Measurements from ENCODE around the gene TEP1. TPM values are rescaled to one million over a fixed set of nuclear protein-coding genes. Genes with fewer than 3 reads are reported as not detected.

TEP1 gene
- total RNA-seq, 2 donors from 2014 or later: 53.7 to 71.3 TPM

DNA sequence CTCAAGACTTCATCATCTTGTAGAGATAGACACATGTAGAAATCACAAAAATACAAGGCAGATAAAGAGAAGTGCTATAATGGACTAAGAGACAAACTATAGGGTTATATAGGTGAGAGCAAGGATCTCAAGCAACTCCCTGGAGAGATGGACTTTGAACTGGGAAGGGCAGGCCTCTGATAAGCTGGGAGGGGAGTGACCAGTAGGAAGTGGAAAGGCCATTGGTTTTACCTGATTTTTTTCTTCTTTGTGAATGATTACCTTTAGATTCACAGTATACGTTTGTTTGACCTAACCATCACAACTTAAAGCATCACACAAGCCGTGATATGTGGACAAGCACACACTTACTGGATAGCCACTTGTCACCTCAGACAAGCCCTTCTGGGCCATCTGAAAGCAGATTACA is 5.2 kb upstream of the TEP1 start:
- H3K4me3 ChIP-seq: no peak overlapping the region
- DNase-seq: peak; percentile 84
- H3K36me3 ChIP-seq: no peaks in the 10 kb centered on the region
- H3K9ac ChIP-seq (ENCODE audit: low read depth in 2 of 2, low read length in 2 of 2): peak overlapping the region in 1 of 2 donors; percentile 68
- H3K27me3 ChIP-seq: no peaks in the 10 kb centered on the region
- intact Hi-C loops (cut with DNase I): loop anchor here (10.0 kb wide), 2 partner anchors 186 to 266 kb away; partner anchors contain the start of genes ANG and RNASE4
- peaks cover 10% of the 10 kb centered on the region for H3K4me1 ChIP-seq
- H3K27ac ChIP-seq: peak overlapping the region; percentile 91
- TF ChIP-seq, protein P1, sequence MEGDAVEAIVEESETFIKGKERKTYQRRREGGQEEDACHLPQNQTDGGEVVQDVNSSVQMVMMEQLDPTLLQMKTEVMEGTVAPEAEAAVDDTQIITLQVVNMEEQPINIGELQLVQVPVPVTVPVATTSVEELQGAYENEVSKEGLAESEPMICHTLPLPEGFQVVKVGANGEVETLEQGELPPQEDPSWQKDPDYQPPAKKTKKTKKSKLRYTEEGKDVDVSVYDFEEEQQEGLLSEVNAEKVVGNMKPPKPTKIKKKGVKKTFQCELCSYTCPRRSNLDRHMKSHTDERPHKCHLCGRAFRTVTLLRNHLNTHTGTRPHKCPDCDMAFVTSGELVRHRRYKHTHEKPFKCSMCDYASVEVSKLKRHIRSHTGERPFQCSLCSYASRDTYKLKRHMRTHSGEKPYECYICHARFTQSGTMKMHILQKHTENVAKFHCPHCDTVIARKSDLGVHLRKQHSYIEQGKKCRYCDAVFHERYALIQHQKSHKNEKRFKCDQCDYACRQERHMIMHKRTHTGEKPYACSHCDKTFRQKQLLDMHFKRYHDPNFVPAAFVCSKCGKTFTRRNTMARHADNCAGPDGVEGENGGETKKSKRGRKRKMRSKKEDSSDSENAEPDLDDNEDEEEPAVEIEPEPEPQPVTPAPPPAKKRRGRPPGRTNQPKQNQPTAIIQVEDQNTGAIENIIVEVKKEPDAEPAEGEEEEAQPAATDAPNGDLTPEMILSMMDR (IDR thresholded peaks at IDR 0.05): no peak
- H3K9me3 ChIP-seq: no peaks in the 10 kb centered on the region

GRCh38 chr14:20417250-20418186 is 4.2 kb upstream of the TEP1 start:
- intact Hi-C loops (cut with DNase I): loop anchor here (10.0 kb wide), 2 partner anchors 187 to 267 kb away; partner anchors contain the start of genes ANG and RNASE4
- peak overlapping the region; percentile 91 for H3K27ac ChIP-seq
- no peaks in the 10 kb centered on the region for H3K27me3 ChIP-seq
- H3K4me1 ChIP-seq: peaks cover 10% of the 10 kb centered on the region
- H3K9me3 ChIP-seq: no peaks in the 10 kb centered on the region
- no peaks in the 10 kb centered on the region for H3K36me3 ChIP-seq
- TF ChIP-seq, protein P1 (IDR thresholded peaks at IDR 0.05): no peak
- peak overlapping the region in 1 of 2 donors; percentile 68 for H3K9ac ChIP-seq (ENCODE audit: low read depth in 2 of 2, low read length in 2 of 2)
- H3K4me3 ChIP-seq: no peak overlapping the region
- no peak for DNase-seq

- H3K27ac ChIP-seq: peak overlapping the region; percentile 91
- H3K9ac ChIP-seq (ENCODE audit: low read depth in 2 of 2, low read length in 2 of 2): peak overlapping the region in 1 of 2 donors; percentile 72
- no peak overlapping the region for H3K4me3 ChIP-seq
- no peaks in the 10 kb centered on the region for H3K9me3 ChIP-seq
- H3K36me3 ChIP-seq: no peaks in the 10 kb centered on the region
- TF ChIP-seq, protein P1 (IDR thresholded peaks at IDR 0.05): no peak
- H3K4me1 ChIP-seq: peaks cover 10% of the 10 kb centered on the region
- H3K27me3 ChIP-seq: no peaks in the 10 kb centered on the region
- intact Hi-C loops (cut with DNase I): loop anchor here (10.0 kb wide), 2 partner anchors 189 to 269 kb away; partner anchors contain the start of genes ANG and RNASE4
- peak; percentile 79 for DNase-seq
Observed at GRCh38 chr14:20416223-20416622, 2.9 kb upstream of the TEP1 start.

DNA sequence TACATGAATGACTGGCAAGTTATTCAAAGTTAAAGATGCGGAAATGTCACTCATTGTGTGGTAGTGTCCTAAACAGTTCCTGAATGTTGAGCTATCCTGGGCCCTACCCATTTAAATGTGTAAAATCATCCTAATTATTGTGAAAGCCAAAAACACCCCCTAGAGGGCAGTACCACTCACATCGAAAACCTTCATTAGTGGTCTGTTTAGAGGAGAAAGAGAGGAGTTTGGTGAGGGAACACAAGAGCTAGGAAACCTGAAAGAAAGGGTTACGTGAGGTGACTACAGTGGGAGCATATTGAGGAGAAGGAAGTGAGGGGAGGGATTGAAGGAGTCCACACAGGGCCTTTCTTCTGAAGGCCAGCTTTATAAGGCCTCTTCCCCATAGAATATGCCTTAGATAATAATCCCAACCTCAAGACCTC is 2.5 kb upstream of the TEP1 start:
- Histone ChIP-seq H3K36me3 (no peaks in the 10 kb centered on the region), H3K27me3 (no peaks in the 10 kb centered on the region), H3K9ac (ENCODE audit: low read depth in 2 of 2, low read length in 2 of 2) (peak overlapping the region in 1 of 2 donors; percentile 72), H3K27ac (peak overlapping the region; percentile 91), H3K9me3 (no peaks in the 10 kb centered on the region), H3K4me1 (peaks cover 10% of the 10 kb centered on the region), H3K4me3 (no peak overlapping the region)
- intact Hi-C loops (cut with DNase I): loop anchor here (10.0 kb wide), 2 partner anchors 189 to 269 kb away; partner anchors contain the start of genes ANG and RNASE4
- TF ChIP-seq, protein P1 (IDR thresholded peaks at IDR 0.05): peak; percentile 46
- DNase-seq: peak; percentile 61

- H3K4me3 ChIP-seq: peak overlapping the region; percentile 62
- peaks cover 10% of the 10 kb centered on the region for H3K4me1 ChIP-seq
- peak overlapping the region; percentile 84 to 98 for H3K9ac ChIP-seq (ENCODE audit: low read depth in 2 of 2, low read length in 2 of 2)
- peak overlapping the region; percentile 98 for H3K27ac ChIP-seq
- DNase-seq: peak; percentile 36
- no peaks in the 10 kb centered on the region for H3K27me3 ChIP-seq
- no peaks in the 10 kb centered on the region for H3K9me3 ChIP-seq
- TF ChIP-seq, protein P1 (IDR thresholded peaks at IDR 0.05): no peak
- intact Hi-C loops (cut with DNase I): loop anchor here (5.0 to 10.0 kb wide), 3 partner anchors 44 to 271 kb away; partner anchors contain the start of genes ANG, APEX1 and RNASE4
- H3K36me3 ChIP-seq: no peaks in the 10 kb centered on the region
Observed at GRCh38 chr14:20413744-20414082, 412 bp upstream of the TEP1 start.
